ENCODE data around the gene PIGK.
"Not testable (repeated sequence)": the region's sequence is repeated elsewhere in the genome, so short reads cannot be mapped to it uniquely, and the experiment has no call there.

DNA sequence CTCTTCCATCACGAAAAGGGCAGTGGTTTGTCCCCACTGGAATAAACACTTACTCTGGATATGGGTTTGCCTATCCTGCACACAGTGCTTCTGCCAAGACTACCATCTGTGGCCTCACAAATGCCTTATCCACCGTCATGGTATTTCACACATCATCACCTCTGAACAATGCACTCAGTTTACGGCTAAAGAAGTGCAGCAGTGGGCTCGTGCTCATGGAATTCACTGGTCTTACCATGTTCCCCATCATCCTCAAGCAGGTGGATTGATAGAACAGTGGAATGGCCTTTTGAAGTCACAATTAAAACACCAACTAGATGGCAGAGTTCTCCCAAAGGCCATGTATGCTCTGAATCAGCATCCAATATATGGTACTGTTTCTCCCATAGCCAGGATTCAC is 32.3 kb downstream of the PIGK start:
- TF ChIP-seq ZBTB1 (tag by site-specific recombination; IDR thresholded peaks at IDR 0.05); ZSCAN4 (tag by site-specific recombination; IDR thresholded peaks at IDR 0.05); ZNF341 (tag by site-specific recombination; IDR thresholded peaks at IDR 0.05; ENCODE audit: low read depth); ZNF398 (tag by site-specific recombination; IDR thresholded peaks at IDR 0.05): not testable (repeated sequence)
- TF ChIP-seq, protein P1, sequence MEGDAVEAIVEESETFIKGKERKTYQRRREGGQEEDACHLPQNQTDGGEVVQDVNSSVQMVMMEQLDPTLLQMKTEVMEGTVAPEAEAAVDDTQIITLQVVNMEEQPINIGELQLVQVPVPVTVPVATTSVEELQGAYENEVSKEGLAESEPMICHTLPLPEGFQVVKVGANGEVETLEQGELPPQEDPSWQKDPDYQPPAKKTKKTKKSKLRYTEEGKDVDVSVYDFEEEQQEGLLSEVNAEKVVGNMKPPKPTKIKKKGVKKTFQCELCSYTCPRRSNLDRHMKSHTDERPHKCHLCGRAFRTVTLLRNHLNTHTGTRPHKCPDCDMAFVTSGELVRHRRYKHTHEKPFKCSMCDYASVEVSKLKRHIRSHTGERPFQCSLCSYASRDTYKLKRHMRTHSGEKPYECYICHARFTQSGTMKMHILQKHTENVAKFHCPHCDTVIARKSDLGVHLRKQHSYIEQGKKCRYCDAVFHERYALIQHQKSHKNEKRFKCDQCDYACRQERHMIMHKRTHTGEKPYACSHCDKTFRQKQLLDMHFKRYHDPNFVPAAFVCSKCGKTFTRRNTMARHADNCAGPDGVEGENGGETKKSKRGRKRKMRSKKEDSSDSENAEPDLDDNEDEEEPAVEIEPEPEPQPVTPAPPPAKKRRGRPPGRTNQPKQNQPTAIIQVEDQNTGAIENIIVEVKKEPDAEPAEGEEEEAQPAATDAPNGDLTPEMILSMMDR (tag by site-specific recombination; IDR thresholded peaks at IDR 0.05): not testable (repeated sequence)
